Measurements from ENCODE around the gene SLC66A1. TPM values are rescaled to one million over a fixed set of nuclear protein-coding genes. Genes with fewer than 3 reads are reported as not detected.

SLC66A1 gene, protein sequence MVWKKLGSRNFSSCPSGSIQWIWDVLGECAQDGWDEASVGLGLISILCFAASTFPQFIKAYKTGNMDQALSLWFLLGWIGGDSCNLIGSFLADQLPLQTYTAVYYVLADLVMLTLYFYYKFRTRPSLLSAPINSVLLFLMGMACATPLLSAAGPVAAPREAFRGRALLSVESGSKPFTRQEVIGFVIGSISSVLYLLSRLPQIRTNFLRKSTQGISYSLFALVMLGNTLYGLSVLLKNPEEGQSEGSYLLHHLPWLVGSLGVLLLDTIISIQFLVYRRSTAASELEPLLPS
- total RNA-seq (2021) (12.8 to 14.2 TPM (median 14.1 TPM) in 3 replicates), Bru-seq, nascent RNA (percentile 58 among the genes with signal in this experiment)
- long read RNA-seq, experiment 1, transcript PQLC2-202 (9 exons, 1,805 nt): major isoform, 13 of 39 reads
- long read RNA-seq, experiment 1, transcript PQLC2-201 (8 exons, 2,153 nt): minor isoform, 5 of 39 reads
- long read RNA-seq, experiment 1, partial matches to known transcripts: 1 of 39 reads
- long read RNA-seq, experiment 1, other reads (novel, unspliced or antisense): 18 of 39 reads
- long read RNA-seq, experiment 2, partial matches to known transcripts: 2 of 11 reads
- long read RNA-seq, experiment 2, other reads (novel, unspliced or antisense): 5 of 11 reads
- long read RNA-seq, experiment 3, transcript PQLC2-202 (9 exons, 1,805 nt): major isoform, 9 of 15 reads
- long read RNA-seq, experiment 3, partial matches to known transcripts: 1 of 15 reads
- long read RNA-seq, experiment 3, other reads (novel, unspliced or antisense): 4 of 15 reads

DNA sequence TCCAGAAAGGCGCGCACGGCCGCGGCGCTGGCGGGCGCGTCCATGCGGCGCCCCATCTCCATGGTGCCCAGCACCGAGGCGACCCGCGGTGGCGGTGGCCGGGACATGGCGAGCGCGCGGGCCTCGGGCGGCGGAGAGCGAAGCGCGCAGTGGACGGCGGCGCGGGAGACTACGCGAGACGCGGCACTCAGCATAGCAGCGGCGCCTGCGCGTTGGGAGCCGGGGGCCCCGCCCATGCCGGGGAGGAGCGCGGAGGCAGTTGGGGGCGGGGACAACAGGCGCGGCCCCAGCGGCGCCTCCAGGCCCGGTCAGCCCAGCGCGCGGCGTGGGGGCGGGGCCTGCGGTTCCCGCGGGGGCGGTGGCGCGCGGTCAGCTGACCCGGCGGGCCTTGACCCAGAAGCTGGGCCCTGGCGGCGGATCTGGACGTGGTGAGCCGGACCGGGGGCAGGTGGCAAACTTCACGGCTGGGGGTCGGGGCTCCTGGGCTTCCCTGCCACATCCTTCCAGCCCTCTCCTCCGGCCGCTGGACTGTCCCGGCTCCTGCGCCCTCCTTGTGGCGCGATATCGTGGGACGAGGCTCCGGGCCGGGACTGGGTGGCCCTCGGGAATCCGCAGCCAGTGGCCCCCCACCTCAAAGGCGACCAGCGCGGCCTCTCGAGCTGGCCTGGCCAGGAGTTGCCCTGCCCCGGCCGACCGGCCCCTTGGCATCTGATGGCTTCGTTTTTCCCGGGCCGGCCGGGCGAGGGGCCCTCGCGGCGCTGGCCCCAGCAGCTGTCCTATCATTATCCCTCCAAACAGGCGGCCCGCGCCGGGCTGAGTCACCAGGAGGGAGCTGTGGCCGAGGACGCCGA, at the start of gene SLC66A1, which contains the start of gene AKR7A2:
Gene SLC66A1 (plus strand): TSS at position 396 of the 851 bp plus-strand sequence. CDS start 5,352 bp downstream, outside the sequence.
Gene AKR7A2 (minus strand): TSS at position 214 of the 851 bp plus-strand sequence. CDS start 20 bp downstream, at position 194.
- peak within 1 kb of the TSS; percentile 94 for H3K4me3 Mint-ChIP-seq
- ChIA-PET CTCF (interaction anchor here (0.5 to 1.5 kb wide), 8 partner anchors 14 to 369 kb away, joined by 3 to 5 read pairs (median 4); no protein-coding TSS in a partner anchor), POLR2A (interaction anchor here (1.3 kb wide), 1 partner anchor 61 kb away, joined by 4 read pairs; the partner anchor contains the start of genes EMC1 and MRTO4)
- H3K36me3 Mint-ChIP-seq: peaks cover 13% of the 10 kb centered on the region
- peaks cover 6% of the 10 kb centered on the region for H3K27me3 Mint-ChIP-seq (ENCODE audit: low read depth)
- ATAC-seq (peak; percentile 95), DNase-seq (ENCODE audit: low spot score) (peak; percentile 92)
- TF ChIP-seq, protein P1, sequence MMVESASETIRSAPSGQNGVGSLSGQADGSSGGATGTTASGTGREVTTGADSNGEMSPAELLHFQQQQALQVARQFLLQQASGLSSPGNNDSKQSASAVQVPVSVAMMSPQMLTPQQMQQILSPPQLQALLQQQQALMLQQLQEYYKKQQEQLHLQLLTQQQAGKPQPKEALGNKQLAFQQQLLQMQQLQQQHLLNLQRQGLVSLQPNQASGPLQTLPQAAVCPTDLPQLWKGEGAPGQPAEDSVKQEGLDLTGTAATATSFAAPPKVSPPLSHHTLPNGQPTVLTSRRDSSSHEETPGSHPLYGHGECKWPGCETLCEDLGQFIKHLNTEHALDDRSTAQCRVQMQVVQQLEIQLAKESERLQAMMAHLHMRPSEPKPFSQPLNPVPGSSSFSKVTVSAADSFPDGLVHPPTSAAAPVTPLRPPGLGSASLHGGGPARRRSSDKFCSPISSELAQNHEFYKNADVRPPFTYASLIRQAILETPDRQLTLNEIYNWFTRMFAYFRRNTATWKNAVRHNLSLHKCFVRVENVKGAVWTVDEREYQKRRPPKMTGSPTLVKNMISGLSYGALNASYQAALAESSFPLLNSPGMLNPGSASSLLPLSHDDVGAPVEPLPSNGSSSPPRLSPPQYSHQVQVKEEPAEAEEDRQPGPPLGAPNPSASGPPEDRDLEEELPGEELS (CRISPR knock-in tag; IDR thresholded peaks at IDR 0.05): peak; percentile 67; the same call in 1 of the 2 replicates
- TF ChIP-seq FOXK1 (CRISPR knock-in tag; IDR thresholded peaks at IDR 0.05) (peak; percentile 53; the same call in 1 of the 2 replicates), ATF1 (CRISPR knock-in tag; IDR thresholded peaks at IDR 0.05) (0 out of 2 replicates have a peak, but pooled peaks have one; percentile 59), GTF2I (CRISPR knock-in tag; conservative IDR thresholded peaks at IDR 0.05) (no peak), CREM (CRISPR knock-in tag; IDR thresholded peaks at IDR 0.05) (peak; percentile 55; the same call in 1 of the 2 replicates), FOXJ3 (CRISPR knock-in tag; IDR thresholded peaks at IDR 0.05; ENCODE audit: borderline replicate concordance) (no peak), EMX1 (CRISPR knock-in tag; IDR thresholded peaks at IDR 0.05) (no peak), NFE2L1 (CRISPR knock-in tag; IDR thresholded peaks at IDR 0.05) (0 out of 2 replicates have a peak, but pooled peaks have one; percentile 32), HMGA2 (CRISPR knock-in tag; IDR thresholded peaks at IDR 0.05) (no peak), ETV6 (CRISPR knock-in tag; IDR thresholded peaks at IDR 0.05) (peak; percentile 52; the same call in 1 of the 2 replicates), GABPB1 (CRISPR knock-in tag; IDR thresholded peaks at IDR 0.05) (no peak), SP1 (CRISPR knock-in tag; conservative IDR thresholded peaks at IDR 0.05) (peak; percentile 68; the same call in 1 of the 2 replicates), ELF4 (CRISPR knock-in tag; IDR thresholded peaks at IDR 0.05; ENCODE audit: low read depth) (peak; percentile 74; the same call in 1 of the 2 replicates), KAT7 (CRISPR knock-in tag; IDR thresholded peaks at IDR 0.05; ENCODE audit: borderline replicate concordance) (peak; percentile 92; the same call in 1 of the 2 replicates), RELA (CRISPR knock-in tag; IDR thresholded peaks at IDR 0.05; ENCODE audit: borderline replicate concordance) (peak; percentile 89)
- TF ChIP-seq, protein P2, sequence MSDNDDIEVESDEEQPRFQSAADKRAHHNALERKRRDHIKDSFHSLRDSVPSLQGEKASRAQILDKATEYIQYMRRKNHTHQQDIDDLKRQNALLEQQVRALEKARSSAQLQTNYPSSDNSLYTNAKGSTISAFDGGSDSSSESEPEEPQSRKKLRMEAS (CRISPR knock-in tag; IDR thresholded peaks at IDR 0.05): no peak; the same call in 1 of the 2 replicates
- TF ChIP-seq, protein P3, sequence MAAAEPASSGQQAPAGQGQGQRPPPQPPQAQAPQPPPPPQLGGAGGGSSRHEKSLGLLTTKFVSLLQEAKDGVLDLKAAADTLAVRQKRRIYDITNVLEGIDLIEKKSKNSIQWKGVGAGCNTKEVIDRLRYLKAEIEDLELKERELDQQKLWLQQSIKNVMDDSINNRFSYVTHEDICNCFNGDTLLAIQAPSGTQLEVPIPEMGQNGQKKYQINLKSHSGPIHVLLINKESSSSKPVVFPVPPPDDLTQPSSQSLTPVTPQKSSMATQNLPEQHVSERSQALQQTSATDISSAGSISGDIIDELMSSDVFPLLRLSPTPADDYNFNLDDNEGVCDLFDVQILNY (CRISPR knock-in tag; IDR thresholded peaks at IDR 0.05): peak; percentile 83; the same call in 1 of the 2 replicates
- TF ChIP-seq, protein P4, sequence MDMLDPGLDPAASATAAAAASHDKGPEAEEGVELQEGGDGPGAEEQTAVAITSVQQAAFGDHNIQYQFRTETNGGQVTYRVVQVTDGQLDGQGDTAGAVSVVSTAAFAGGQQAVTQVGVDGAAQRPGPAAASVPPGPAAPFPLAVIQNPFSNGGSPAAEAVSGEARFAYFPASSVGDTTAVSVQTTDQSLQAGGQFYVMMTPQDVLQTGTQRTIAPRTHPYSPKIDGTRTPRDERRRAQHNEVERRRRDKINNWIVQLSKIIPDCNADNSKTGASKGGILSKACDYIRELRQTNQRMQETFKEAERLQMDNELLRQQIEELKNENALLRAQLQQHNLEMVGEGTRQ (CRISPR knock-in tag; IDR thresholded peaks at IDR 0.05): peak; percentile 95
- TF ChIP-seq, protein P5, sequence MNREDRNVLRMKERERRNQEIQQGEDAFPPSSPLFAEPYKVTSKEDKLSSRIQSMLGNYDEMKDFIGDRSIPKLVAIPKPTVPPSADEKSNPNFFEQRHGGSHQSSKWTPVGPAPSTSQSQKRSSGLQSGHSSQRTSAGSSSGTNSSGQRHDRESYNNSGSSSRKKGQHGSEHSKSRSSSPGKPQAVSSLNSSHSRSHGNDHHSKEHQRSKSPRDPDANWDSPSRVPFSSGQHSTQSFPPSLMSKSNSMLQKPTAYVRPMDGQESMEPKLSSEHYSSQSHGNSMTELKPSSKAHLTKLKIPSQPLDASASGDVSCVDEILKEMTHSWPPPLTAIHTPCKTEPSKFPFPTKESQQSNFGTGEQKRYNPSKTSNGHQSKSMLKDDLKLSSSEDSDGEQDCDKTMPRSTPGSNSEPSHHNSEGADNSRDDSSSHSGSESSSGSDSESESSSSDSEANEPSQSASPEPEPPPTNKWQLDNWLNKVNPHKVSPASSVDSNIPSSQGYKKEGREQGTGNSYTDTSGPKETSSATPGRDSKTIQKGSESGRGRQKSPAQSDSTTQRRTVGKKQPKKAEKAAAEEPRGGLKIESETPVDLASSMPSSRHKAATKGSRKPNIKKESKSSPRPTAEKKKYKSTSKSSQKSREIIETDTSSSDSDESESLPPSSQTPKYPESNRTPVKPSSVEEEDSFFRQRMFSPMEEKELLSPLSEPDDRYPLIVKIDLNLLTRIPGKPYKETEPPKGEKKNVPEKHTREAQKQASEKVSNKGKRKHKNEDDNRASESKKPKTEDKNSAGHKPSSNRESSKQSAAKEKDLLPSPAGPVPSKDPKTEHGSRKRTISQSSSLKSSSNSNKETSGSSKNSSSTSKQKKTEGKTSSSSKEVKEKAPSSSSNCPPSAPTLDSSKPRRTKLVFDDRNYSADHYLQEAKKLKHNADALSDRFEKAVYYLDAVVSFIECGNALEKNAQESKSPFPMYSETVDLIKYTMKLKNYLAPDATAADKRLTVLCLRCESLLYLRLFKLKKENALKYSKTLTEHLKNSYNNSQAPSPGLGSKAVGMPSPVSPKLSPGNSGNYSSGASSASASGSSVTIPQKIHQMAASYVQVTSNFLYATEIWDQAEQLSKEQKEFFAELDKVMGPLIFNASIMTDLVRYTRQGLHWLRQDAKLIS (CRISPR knock-in tag; IDR thresholded peaks at IDR 0.05; ENCODE audit: borderline replicate concordance): no peak
- TF ChIP-seq, protein P6, sequence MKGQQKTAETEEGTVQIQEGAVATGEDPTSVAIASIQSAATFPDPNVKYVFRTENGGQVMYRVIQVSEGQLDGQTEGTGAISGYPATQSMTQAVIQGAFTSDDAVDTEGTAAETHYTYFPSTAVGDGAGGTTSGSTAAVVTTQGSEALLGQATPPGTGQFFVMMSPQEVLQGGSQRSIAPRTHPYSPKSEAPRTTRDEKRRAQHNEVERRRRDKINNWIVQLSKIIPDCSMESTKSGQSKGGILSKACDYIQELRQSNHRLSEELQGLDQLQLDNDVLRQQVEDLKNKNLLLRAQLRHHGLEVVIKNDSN (CRISPR knock-in tag; IDR thresholded peaks at IDR 0.05): peak; percentile 85
- no peaks in the 10 kb centered on the region for H3K9me3 Mint-ChIP-seq
- no peak within 1 kb of the TSS for H3K27ac Mint-ChIP-seq
- H3K4me1 Mint-ChIP-seq: peaks cover 13% of the 10 kb centered on the region

All from WTC11 (cell line).